Subcutaneous adipose tissue (tissue), 4 donors: ENCODE data around the gene MCC. TPM values are rescaled to one million over a fixed set of nuclear protein-coding genes. Genes with fewer than 3 reads are reported as not detected.

ENCODE experiments used
- total RNA-seq, 4 donors: library from RNA; depleted of rRNA; stranded (reverse); fragments of >200 nt; gene quantifications; one replicate each; pipeline ENCODE4 v1.1.0, GENCODE V29; 2016
- TF ChIP-seq, protein P1 (sequence below): fragments of 450-650 bp; IDR thresholded peaks from one replicate; pipeline ENCODE4 v1.5.1; 2016; ENCODE audit warnings: low read depth, mild to moderate bottlenecking, control low read depth, antibody characterized with exemption, moderate library complexity

MCC gene
- total RNA-seq, 4 donors from 2014 or later = 15.0 to 57.3 (median 23.7) TPM

DNA sequence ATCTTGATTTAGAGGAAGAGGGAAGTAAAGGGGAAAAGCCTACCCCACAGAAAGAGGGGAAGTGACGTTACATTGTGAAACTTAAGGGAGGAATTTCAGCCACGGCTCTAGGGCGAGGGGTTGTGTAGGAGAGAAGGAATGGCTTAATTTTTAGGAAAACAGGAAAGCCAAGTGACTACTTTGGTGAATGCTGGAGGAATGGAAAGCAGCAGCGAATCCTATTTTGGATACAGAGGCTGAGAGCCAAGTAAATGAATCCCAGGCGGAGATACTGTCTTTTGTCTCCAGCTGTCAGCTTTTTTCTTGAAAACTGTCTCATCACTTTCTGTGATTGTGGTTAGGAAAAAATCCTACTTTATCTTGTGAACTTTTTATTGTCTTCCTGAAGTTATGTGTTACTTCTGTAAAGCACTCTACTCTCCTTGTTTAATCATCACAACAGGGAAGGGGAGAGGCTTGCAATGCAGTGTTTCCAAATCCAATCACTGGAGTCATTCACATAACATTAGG lies 241.8 kb downstream of the MCC start:
- TF ChIP-seq, protein P1, sequence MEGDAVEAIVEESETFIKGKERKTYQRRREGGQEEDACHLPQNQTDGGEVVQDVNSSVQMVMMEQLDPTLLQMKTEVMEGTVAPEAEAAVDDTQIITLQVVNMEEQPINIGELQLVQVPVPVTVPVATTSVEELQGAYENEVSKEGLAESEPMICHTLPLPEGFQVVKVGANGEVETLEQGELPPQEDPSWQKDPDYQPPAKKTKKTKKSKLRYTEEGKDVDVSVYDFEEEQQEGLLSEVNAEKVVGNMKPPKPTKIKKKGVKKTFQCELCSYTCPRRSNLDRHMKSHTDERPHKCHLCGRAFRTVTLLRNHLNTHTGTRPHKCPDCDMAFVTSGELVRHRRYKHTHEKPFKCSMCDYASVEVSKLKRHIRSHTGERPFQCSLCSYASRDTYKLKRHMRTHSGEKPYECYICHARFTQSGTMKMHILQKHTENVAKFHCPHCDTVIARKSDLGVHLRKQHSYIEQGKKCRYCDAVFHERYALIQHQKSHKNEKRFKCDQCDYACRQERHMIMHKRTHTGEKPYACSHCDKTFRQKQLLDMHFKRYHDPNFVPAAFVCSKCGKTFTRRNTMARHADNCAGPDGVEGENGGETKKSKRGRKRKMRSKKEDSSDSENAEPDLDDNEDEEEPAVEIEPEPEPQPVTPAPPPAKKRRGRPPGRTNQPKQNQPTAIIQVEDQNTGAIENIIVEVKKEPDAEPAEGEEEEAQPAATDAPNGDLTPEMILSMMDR = no peak

DNA sequence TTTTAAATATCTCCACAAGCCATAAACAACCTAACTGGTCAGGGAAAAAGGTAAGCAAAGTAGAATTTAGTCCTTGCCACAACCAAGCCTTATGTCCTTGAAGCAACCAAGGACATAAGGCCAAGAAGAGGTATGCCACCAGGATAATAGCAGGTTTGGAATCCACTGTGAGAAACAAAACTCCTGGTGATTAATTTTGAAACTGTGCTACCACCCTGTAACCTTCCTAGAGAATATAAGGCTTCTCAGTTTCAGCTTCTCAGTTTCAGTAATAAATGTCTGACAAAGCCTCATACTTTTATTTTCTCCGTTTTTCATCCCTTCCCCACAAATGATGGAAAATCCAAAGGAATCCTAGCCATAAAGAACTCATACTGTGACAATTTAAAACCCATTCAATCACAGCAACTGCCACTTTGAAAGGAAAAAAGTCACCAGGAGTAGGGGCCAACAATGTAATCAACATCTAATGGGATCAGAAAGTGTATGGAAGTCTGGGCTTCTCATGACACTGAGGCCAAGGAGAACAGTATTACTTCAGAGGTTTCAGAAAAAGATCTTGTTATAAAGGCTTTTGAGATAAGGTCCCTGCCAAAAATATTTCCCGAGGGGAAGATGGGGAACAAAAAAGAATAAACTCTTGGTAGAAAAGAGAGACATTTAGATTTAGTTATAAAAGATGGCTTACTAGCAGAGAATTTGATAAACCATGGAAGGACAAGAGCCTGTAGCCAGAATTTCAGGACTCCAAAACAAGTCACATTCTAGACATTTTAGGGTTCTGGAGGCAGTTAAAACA lies 242.6 kb downstream of the MCC start:
- TF ChIP-seq, protein P1 = no peak

DNA sequence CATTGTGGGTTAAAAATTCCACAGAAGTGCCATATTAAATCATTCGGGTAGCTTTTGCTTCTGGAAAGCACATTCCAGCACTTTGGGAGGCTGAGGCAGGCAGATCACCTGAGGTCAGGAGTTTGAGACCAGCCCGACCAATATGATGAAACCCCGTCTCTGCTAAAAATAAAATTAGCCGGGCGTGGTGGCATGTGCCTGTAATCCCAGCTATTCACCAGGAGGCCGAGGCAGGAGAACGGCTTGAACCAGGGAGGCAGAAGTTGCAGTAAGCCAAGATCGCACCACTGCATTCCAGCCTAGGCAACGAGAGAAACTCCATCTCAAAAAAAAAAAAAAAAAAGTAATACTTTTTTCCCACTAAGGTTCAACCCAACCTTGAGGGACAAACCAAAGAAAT lies 243.3 kb downstream of the MCC start:
- TF ChIP-seq, protein P1 = no peak

DNA sequence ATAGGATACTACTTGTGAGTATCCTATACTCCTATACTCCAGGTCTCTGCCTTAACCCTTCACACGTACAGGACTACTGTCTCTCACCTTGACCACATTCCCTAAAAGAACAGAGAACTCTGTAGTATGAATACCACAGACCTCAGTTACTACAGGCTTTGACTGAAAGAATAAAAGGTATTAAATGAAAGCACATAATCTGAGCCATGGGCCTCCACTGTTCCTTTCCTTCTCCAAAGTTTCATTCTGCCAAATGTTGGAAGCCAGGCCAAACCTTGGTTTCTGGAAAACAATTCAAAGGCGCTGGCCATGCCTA lies 244.9 kb downstream of the MCC start:
- TF ChIP-seq, protein P1 = no peak

DNA sequence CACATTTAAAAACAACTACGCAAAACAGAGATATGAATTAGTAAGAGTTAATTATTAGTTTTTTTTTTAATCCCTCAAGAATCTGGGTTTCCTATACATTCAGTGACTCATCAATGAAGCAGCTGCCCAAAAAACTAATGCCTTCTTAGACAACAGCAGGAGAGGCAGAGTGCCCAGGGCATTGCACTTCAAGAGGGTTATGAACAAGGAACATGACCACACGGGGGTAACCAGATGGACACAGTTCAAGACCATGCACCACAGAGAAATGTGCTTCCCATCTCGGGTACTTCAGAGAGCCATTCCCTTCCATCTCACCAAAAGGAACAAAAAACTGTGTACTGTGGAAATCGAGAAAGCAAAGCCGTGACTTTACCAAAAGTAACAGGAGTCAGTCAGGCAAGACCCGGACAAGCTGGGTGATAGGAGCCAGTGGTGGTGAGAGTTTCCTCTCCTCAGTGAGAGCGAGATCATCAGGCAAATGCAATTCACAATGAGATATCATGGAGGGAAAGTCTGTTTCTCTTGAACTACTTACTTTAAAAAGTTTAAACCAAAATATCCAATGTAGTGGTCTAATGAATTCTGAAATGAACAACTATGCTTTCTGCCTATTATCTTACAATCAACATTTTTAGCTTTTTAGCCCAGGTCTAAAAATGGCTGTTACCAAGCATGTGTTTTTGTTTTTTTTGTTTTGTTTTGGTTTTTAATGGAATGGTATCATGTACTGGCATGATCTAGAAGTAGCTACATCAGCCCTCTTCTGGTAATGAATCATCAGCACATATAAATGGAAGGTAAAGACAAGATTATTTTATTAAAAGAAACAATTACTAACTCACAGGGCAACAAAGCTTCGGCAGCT lies 245.5 kb downstream of the MCC start:
- TF ChIP-seq, protein P1 = no peak

DNA sequence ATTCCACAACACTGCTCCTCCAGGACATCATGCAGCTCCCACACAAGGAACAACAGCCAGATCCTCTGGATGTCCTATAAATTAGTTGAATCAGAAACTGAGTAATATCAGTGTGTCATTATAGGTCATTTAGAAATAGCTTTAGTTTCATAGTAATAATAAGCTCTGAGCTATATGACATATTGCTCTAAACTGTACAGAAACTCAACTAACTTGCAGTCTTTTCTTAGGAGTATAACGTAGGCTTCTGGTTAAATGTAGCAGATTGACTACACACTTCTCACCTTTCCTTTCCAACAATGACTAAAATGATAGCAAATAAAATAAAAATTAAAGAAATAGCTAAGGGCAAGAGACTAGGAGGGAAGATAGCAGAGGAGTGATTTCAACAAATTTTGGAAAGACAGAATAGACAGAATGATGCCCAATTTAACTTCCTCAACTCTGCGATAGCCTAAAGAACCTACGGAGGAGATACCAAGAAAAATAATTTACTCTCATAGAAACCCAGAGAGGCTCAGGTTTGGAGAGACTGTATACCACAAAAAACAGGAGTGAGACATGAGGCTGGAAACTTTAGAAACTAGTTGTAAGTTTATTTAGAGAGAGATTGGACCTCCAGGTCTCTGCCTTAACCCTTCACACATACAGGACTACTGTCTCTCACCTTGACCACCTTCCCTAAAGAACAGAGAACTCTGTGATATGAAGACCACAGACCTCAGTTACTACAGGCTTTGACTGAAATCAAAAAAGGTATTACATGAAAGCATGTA lies 247.1 kb downstream of the MCC start:
- TF ChIP-seq, protein P1 = no peak

DNA sequence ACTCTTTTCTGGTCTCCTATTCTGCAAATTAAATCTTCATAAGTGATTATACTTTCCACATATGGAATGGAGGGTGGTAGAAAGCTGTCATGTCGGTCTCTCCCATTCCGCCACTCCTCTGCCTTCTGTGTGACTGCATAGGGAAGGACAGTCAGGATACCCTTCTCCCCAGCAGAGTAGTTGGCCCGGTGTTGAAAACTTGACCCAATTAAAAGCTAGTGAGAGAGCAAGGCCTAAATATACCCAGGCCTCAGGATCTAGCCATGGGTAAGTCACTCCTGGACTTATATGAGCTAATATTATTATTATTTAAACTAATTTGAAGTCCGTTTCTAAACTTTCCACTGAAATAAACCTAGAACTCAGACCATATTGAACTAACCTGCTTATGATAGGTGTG lies 248.2 kb downstream of the MCC start:
- TF ChIP-seq, protein P1 = no peak
